CD4-positive, alpha-beta T cell treated with Interferon gamma for 1 hour (primary cell): ENCODE data around the gene SMIM11.
"Not testable (repeated sequence)": the region's sequence is repeated elsewhere in the genome, so short reads cannot be mapped to it uniquely, and the experiment has no call there.

Experiments used
- DNase-seq: peaks from one replicate; pipeline ENCODE4 v3.0.0-alpha.2; 2020

SMIM11 gene

DNA sequence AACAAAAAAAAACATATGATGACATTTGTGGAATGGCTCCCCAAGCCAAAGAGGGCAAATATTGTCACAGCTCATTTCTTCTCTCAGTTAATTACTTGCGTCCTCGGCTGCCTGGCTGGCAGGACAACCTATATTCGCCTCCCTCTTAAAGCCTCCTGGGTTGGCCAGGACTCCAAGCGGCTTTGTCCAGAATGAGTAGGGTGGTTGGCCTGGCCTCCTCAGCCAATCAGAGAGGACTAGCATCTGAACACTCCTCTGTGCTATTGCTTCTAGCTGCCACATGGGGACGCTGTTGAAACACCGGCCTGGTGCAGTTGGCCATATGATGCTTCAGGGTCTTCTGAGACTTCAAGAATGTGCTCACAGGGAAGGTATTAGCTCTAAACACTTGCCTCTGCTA is 53.1 kb downstream of the SMIM11 start:
- DNase-seq = not testable (repeated sequence)

DNA sequence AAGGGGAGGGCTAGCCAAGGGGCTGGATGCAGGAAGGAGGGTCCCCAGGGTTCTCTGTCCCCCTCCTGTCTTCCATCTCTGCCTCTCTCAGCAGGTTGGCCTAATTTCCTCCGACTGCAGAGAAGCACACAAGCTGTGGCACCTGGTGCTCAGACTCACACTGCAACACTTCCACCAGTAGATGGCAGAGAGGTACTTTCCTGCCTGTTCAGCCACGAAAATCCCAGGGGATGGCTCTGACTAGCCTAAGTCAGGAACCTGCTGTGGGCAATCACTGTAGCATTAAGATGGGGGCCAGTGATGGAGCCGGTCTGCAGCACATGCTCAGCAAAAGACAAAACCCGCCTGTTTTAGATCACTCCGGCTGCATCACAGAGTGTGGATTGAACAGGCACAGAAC is 54.4 kb downstream of the SMIM11 start:
- DNase-seq = not testable (repeated sequence)
